Progenitor cell of endocrine pancreas (in vitro differentiated cells): ENCODE data around the gene COX20. TPM values are rescaled to one million over a fixed set of nuclear protein-coding genes. Genes with fewer than 3 reads are reported as not detected.

Source experiments
- DNase-seq: peaks from one replicate; pipeline ENCODE4 v3.0.0; 2021; ENCODE audit warnings: low spot score; ENCODE audit not compliant: unreplicated experiment
- H3K27ac Mint-ChIP-seq: 2 replicates; pipeline ENCODE4 v1.8.0; 2021; ENCODE audit warnings: mild to moderate bottlenecking, moderate library complexity, mixed read lengths
- H3K27me3 Mint-ChIP-seq: 2 replicates; pipeline ENCODE4 v1.8.0; 2021; ENCODE audit warnings: mixed read lengths
- H3K36me3 Mint-ChIP-seq: 2 replicates; pipeline ENCODE4 v1.8.0; 2022; ENCODE audit warnings: mixed read lengths; ENCODE audit not compliant: insufficient read depth
- H3K4me1 Mint-ChIP-seq: 2 replicates; pipeline ENCODE4 v1.8.0; 2021; ENCODE audit warnings: low read depth, mixed read lengths
- H3K4me3 Mint-ChIP-seq: 2 replicates; pipeline ENCODE4 v1.8.0; 2021; ENCODE audit warnings: low read depth, mild to moderate bottlenecking, moderate library complexity, mixed read lengths
- H3K9me3 Mint-ChIP-seq: 2 replicates; pipeline ENCODE4 v1.8.0; 2021; ENCODE audit warnings: low read depth, mixed read lengths
- CTCF ChIP-seq: fragments of 200-600 bp; sonication (generic); IDR thresholded peaks from one replicate; pipeline ENCODE4 v1.5.0; 2021; ENCODE audit warnings: antibody characterized with exemption, mild to moderate bottlenecking; ENCODE audit not compliant: unreplicated experiment
- total RNA-seq: library from RNA; stranded (reverse); gene quantifications from 2 replicates; pipeline ENCODE4 v1.2.1, GENCODE V29; 2021

The COX20 gene
- total RNA-seq, 1 donor from 2014 or later, result 31.8 TPM

- Mint-ChIP-seq H3K9me3 (no peaks in the 10 kb centered on the region), H3K27ac (peak overlapping the region; percentile 64), H3K4me3 (peak overlapping the region; percentile 86), H3K27me3 (no peaks in the 10 kb centered on the region), H3K36me3 (peaks cover 43% of the 10 kb centered on the region), H3K4me1 (peaks cover 32% of the 10 kb centered on the region)
- TF ChIP-seq CTCF, result no peak
- no peak for DNase-seq
Measured at GRCh38 chr1:244860914-244861610, 25.6 kb downstream of the COX20 start.

GRCh38 chr1:244861683-244862082 is 26.2 kb downstream of the COX20 start:
- DNase-seq, result no peak
- peaks cover 34% of the 10 kb centered on the region for H3K4me1 Mint-ChIP-seq
- no peaks in the 10 kb centered on the region for H3K27me3 Mint-ChIP-seq
- peak overlapping the region; percentile 86 for H3K4me3 Mint-ChIP-seq
- no peak for TF ChIP-seq CTCF
- H3K27ac Mint-ChIP-seq, result peak overlapping the region; percentile 64
- no peaks in the 10 kb centered on the region for H3K9me3 Mint-ChIP-seq
- peaks cover 38% of the 10 kb centered on the region for H3K36me3 Mint-ChIP-seq

DNA sequence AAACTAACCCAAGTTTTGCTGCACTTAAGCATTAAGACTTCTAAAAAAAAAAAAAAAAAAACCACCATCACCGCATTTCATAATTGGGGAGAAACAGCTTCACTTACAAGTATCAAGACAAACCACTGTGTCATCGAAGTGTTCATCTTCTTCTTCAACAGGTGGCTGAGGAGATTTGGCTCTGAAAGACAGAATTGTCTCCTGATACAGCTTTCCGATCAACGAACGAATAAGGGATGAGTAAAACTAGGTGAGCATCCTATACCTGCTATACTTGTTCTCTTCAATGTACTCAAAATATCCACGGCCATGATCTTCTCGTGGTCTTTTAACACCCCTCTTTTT is 26.9 kb downstream of the COX20 start:
- peak overlapping the region; percentile 86 for H3K4me3 Mint-ChIP-seq
- DNase-seq, result no peak
- H3K4me1 Mint-ChIP-seq, result peaks cover 36% of the 10 kb centered on the region
- peaks cover 34% of the 10 kb centered on the region for H3K36me3 Mint-ChIP-seq
- peak overlapping the region; percentile 96 for H3K27ac Mint-ChIP-seq
- no peaks in the 10 kb centered on the region for H3K9me3 Mint-ChIP-seq
- H3K27me3 Mint-ChIP-seq, result no peaks in the 10 kb centered on the region
- TF ChIP-seq CTCF, result no peak

DNA sequence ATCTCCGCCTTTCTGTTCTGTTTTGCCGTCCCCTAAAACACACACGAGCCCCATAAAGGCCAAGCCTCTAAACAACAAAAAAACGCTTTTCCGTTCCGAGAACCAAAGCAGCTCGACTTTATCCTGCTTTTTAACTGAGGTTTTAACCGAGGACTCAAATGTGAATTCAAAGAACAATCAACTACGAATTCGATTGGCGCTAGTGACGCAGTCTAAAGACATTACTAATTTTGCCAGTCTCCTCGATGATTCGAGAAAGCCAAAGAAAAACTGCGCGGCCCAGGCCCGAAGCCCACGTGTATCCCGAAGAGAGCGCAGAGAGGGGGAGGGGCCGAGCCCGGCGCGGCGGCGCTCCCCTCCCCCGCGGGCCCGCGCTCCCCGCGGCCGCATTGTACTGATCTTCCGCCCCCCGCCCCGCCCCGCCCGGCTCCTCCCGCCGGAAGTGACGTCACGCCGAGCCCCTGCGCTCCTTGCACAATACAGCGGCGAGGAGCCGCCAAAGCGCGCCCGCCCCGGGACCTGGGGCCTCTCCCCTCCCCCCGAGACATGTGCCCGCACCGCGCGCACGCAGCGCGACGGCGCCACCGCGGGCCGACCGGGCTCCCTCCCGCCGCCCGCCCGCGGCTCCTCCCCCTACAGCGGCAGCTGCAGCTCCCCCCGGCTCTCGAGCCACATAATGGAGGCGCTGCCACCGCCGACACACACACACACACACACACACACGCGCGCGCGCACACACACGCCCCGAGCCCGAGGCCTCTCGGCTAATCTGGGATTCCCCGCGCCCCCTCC is 27.4 kb downstream of the COX20 start:
- H3K27ac Mint-ChIP-seq, result peak overlapping the region; percentile 96
- H3K4me3 Mint-ChIP-seq, result peak overlapping the region; percentile 86
- no peaks in the 10 kb centered on the region for H3K27me3 Mint-ChIP-seq
- DNase-seq, result peak; percentile 90
- H3K9me3 Mint-ChIP-seq, result no peaks in the 10 kb centered on the region
- TF ChIP-seq CTCF, result no peak
- H3K36me3 Mint-ChIP-seq, result peaks cover 30% of the 10 kb centered on the region
- peaks cover 36% of the 10 kb centered on the region for H3K4me1 Mint-ChIP-seq

DNA sequence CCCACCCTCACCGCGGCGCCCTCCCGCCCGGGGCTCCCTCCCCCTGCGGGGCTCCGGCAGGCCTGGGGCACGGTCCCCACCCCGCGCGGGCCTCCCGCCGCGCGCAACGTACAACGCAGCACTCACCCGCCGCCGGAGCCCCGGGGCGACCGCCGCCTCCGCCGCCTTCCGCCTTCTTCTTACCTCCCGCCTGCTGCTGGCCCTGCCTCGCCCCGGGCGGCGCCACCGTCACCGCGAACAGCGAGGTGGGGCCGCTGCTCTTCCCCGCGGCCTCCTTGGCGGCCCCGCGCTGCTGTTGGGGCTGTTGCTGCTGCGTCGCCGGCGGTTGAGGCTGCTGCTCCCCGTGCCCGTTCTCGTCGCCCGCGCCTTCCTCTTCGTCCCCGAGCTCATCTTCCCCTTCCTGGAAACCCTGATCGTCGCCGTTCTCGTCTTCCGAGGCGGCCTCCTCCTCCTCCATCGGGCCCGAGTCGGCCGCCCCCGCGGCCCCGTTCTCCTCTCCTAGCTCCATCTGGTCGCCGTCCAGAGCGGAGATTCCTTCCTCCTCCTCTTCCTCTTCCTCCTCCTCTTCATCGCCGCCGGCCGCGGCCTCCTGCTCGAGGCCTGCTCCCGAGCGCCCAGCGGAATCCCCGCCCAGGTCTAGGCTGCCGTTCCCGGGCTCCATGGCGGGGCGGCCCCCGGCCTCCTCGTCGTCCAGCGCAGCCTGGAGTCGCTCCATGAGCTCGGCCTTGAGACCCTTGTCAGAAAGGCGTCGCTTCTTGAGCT is 28.2 kb downstream of the COX20 start:
- peaks cover 25% of the 10 kb centered on the region for H3K36me3 Mint-ChIP-seq
- peak overlapping the region; percentile 86 for H3K4me3 Mint-ChIP-seq
- peak overlapping the region; percentile 99 for H3K27ac Mint-ChIP-seq
- DNase-seq, result peak; percentile 14
- H3K27me3 Mint-ChIP-seq, result no peaks in the 10 kb centered on the region
- peaks cover 36% of the 10 kb centered on the region for H3K4me1 Mint-ChIP-seq
- TF ChIP-seq CTCF, result no peak
- no peaks in the 10 kb centered on the region for H3K9me3 Mint-ChIP-seq
